Activated T-cell treated with anti-CD3 and anti-CD28 coated beads, Interleukin-2, amount 50 U/mL, for 72 hours (primary cell): ENCODE results near the gene MAG. TPM values are rescaled to one million over a fixed set of nuclear protein-coding genes. Genes with fewer than 3 reads are reported as not detected.

ENCODE experiments used
- ATAC-seq, 2 donors: fragments of 150-1000 bp; cut with Tn5 transposase; replicated peaks in 1 of 2; 2 replicates each; pipeline ENCODE4 v1.10.0; 2021; ENCODE audit warnings: moderate library complexity in 2 of 2, mild to moderate bottlenecking in 1 of 2
- DNase-seq, 2 donors: peaks; one replicate each; pipeline ENCODE4 v3.0.0; 2021 to 2022; ENCODE audit warnings: mixed read lengths in 1 of 2
- H3K27ac Mint-ChIP-seq: one replicate; pipeline ENCODE4 v1.8.0; 2022; ENCODE audit warnings: mild to moderate bottlenecking, moderate library complexity, mixed read lengths
- H3K27me3 Mint-ChIP-seq: one replicate; pipeline ENCODE4 v1.8.0; 2022; ENCODE audit warnings: low read depth, mixed read lengths
- H3K36me3 Mint-ChIP-seq, 2 donors: one replicate each; pipeline ENCODE4 v1.8.0; 2022; ENCODE audit warnings: mixed read lengths in 2 of 2, mild to moderate bottlenecking in 1 of 2; ENCODE audit not compliant: insufficient read depth in 2 of 2
- H3K4me1 Mint-ChIP-seq: one replicate; pipeline ENCODE4 v1.8.0; 2022; ENCODE audit warnings: low read depth, mixed read lengths
- H3K4me3 Mint-ChIP-seq, 2 donors: one replicate each; pipeline ENCODE4 v1.8.0; 2022; ENCODE audit warnings: mild to moderate bottlenecking in 2 of 2, mixed read lengths in 2 of 2, moderate library complexity in 2 of 2
- H3K9me3 Mint-ChIP-seq, 2 donors: one replicate each; pipeline ENCODE4 v1.8.0; 2022; ENCODE audit warnings: mixed read lengths in 2 of 2
- total RNA-seq, 2 donors: library from RNA; stranded (reverse); gene quantifications; one replicate each; pipeline ENCODE4 v1.2.3, GENCODE V29; 2022

MAG gene
- total RNA-seq, 2 donors from 2014 or later, result 0.29 to 0.83 TPM

DNA sequence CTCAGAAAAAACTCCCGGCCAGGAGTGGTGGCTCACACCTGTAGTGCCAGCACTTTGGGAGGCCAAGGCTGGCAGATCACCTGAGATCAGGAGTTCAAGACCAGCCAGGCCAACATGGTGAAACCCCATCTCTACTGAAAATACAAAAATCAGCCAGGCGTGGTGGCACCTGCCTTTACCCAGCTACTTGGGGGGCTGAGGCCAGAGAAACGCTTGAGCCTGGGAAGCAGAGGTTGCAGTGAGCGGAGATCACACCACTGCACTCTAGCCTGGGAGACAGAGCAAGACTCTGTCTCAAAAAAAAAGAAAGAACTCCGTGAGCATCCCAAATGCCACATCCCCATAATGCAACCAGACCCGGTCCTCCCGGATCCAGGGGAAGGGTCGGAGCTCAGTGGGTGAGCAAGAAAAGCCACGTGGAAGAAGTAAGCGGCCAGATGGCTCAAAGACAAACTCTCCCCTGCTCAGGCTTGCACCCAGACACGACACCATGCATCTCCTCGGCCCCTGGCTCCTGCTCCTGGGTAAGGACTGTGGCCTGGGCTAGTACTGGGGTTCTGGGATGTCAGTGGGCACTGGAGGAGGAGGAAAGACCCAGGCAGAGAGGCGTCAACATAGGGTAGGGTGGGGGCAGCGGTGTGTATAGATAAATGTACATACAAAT is 39.7 kb downstream of the MAG start:
- ATAC-seq (no peak), DNase-seq (no peak)
- no peak overlapping the region for H3K27ac Mint-ChIP-seq
- peaks cover 0 to 2% of the 10 kb centered on the region in 2 donors for H3K36me3 Mint-ChIP-seq
- no peak overlapping the region for H3K4me3 Mint-ChIP-seq
- H3K9me3 Mint-ChIP-seq, result no peaks in the 10 kb centered on the region
- peaks cover 32% of the 10 kb centered on the region for H3K27me3 Mint-ChIP-seq
- peaks cover 85% of the 10 kb centered on the region for H3K4me1 Mint-ChIP-seq

GRCh38 chr19:35332817-35333216 is 40.9 kb downstream of the MAG start:
- Mint-ChIP-seq H3K27me3 (peaks cover 26% of the 10 kb centered on the region), H3K4me1 (peaks cover 83% of the 10 kb centered on the region), H3K4me3 (peak overlapping the region; percentile 41 to 55), H3K27ac (no peak overlapping the region), H3K36me3 (peaks cover 0 to 2% of the 10 kb centered on the region in 2 donors), H3K9me3 (no peaks in the 10 kb centered on the region)
- ATAC-seq, result peak; percentile 76
- DNase-seq, result peak; percentile 55 to 57

DNA sequence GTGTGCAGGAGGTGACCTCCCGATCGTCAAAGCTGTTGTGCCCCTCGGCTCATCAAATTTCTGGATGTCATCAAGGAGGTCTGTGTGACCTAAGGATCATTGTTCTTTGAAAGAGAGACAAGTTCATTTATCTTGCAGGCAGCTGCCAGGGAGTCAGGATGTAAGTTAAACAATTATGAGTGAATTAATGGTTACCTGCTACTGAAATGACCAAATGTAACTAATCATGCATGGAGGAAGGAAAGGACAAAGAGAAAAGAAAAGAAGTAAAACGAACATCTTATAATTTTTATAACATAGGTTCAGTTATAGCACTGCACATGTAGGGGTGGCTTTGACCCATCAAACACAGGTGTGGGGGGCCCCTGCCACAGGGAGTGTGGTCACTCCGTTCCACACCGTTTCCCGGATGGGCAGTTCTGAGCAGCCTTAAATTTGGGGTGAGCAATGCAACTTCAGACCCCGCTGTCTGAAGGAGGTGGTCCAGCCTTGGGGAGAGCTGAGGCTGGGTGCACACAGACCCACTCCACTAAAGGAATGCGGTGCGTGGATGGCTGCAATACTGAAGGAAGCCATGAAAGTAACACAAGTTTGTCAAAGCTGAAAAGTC is 42.3 kb downstream of the MAG start:
- Mint-ChIP-seq H3K4me3 (peak overlapping the region in 1 of 2 donors; percentile 11), H3K9me3 (no peaks in the 10 kb centered on the region)

DNA sequence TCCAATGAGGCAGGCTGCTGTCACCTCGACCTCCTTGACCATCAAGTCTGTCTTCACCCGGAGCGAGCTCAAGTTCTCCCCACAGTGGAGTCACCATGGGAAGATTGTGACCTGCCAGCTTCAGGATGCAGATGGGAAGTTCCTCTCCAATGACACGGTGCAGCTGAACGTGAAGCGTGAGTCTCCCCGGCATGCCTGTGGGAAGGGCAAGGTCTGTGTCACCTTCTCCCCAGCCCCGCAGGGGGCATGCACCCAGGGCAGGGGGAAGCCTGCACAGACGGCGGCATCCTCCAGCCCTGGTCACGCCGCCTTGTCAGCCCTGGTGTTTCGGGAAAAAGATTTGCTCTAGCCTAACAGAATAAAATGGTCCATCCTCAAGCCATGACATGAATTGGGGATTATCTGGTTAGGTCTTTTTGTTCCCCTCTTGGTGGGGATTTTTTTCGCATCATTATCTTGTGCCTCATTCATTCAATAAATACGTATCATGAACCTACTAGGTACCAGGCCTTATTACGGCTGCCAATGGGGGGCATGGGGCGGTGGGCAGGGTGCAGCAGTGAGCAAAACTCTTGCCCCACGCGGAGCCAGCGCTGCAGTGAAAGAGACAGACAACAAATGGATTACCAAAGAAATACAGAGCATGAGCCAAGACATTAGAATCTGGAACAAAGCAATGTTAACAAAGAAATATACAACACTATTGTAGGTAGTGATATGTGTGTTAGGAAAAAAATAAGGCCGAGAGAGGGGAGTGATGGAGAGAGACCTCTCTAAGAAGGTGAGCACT is 44.4 kb downstream of the MAG start:
- H3K9me3 Mint-ChIP-seq, result no peaks in the 10 kb centered on the region
- peaks cover 13% of the 10 kb centered on the region for H3K27me3 Mint-ChIP-seq
- ATAC-seq, result no peak
- peaks cover 50% of the 10 kb centered on the region for H3K4me1 Mint-ChIP-seq
- no peak for DNase-seq
- H3K36me3 Mint-ChIP-seq, result peaks cover 0 to 2% of the 10 kb centered on the region in 2 donors
- H3K27ac Mint-ChIP-seq, result no peak overlapping the region
- H3K4me3 Mint-ChIP-seq, result no peak overlapping the region

More for the DNA sequence above, 42.3 kb downstream of the MAG start:
- DNase-seq, result no peak
- no peak overlapping the region for H3K27ac Mint-ChIP-seq
- no peak for ATAC-seq
- H3K4me1 Mint-ChIP-seq, result peaks cover 68% of the 10 kb centered on the region
- H3K36me3 Mint-ChIP-seq, result peaks cover 0 to 2% of the 10 kb centered on the region in 2 donors
- peaks cover 24% of the 10 kb centered on the region for H3K27me3 Mint-ChIP-seq

DNA sequence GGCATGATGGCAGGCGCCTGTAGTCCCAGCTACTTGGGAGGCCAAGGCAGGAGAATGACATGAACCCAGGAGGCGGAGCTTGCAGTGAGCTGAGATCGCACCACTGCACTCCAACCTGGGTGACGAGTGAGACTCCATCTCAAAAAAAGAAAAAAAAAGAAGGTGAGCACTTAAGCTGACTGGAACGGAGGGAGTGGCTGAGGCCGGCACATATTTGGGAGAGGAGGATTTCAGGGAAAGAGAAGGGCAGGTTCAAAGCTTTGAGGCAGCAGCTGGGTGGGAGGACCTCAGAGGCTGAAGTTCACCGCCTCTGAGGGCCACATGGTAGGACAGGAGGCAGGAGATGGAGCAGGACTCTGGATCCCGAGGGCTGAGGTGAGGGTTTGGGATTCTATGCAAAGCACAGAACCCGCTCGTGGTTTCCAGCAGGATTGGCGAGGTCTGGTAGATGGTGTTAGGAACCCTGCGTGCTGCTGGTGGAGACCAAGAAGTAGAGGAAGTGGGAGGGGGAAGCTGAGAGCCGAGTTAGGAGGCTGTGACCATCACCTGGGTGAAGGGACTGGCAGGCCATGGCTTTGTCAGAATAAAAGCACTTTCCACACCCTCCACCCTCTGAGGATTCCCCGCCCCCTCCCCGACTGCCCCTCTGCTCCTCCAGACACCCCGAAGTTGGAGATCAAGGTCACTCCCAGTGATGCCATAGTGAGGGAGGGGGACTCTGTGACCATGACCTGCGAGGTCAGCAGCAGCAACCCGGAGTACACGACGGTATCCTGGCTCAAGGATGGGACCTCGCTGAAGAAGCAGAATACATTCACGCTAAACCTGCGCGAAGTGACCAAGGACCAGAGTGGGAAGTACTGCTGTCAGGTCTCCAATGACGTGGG is 45.4 kb downstream of the MAG start:
- no peak for DNase-seq
- no peak for ATAC-seq
- Mint-ChIP-seq H3K4me1 (peaks cover 48% of the 10 kb centered on the region), H3K4me3 (no peak overlapping the region), H3K27ac (no peak overlapping the region), H3K36me3 (peaks cover 0 to 2% of the 10 kb centered on the region in 2 donors), H3K27me3 (peaks cover 12% of the 10 kb centered on the region), H3K9me3 (no peaks in the 10 kb centered on the region)

- Mint-ChIP-seq H3K9me3 (no peaks in the 10 kb centered on the region), H3K27me3 (peaks cover 14% of the 10 kb centered on the region), H3K4me1 (peaks cover 42% of the 10 kb centered on the region), H3K4me3 (no peak overlapping the region), H3K27ac (no peak overlapping the region), H3K36me3 (peaks cover 0 to 2% of the 10 kb centered on the region in 2 donors)
- ATAC-seq, result no peak
- no peak for DNase-seq
Measured at GRCh38 chr19:35337984-35338296, 46.0 kb downstream of the MAG start.

- Mint-ChIP-seq H3K9me3 (no peaks in the 10 kb centered on the region), H3K36me3 (no peaks in the 10 kb centered on the region), H3K4me3 (no peak overlapping the region), H3K27me3 (peaks cover 8% of the 10 kb centered on the region), H3K4me1 (peaks cover 23% of the 10 kb centered on the region), H3K27ac (no peak overlapping the region)
- ATAC-seq, result no peak
- DNase-seq, result no peak
Measured at GRCh38 chr19:35340431-35340830, 48.5 kb downstream of the MAG start.

DNA sequence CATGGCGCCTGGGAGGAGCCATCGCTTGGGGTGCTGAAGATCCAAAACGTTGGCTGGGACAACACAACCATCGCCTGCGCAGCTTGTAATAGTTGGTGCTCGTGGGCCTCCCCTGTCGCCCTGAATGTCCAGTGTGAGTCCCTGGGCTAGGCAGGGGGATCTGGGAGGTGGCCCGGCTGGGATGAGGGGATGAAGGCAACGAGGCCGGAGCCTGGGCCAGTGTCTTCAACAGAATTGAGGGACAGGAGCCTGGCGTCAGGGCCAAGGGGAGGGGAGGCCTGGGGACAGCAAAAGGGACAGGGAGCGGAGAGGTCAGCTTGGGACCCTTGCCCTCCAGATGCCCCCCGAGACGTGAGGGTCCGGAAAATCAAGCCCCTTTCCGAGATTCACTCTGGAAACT is 49.0 kb downstream of the MAG start:
- Mint-ChIP-seq H3K36me3 (no peaks in the 10 kb centered on the region), H3K27ac (no peak overlapping the region), H3K4me3 (no peak overlapping the region), H3K27me3 (peaks cover 8% of the 10 kb centered on the region), H3K4me1 (peaks cover 23% of the 10 kb centered on the region), H3K9me3 (no peaks in the 10 kb centered on the region)
- DNase-seq, result no peak
- ATAC-seq, result no peak

DNA sequence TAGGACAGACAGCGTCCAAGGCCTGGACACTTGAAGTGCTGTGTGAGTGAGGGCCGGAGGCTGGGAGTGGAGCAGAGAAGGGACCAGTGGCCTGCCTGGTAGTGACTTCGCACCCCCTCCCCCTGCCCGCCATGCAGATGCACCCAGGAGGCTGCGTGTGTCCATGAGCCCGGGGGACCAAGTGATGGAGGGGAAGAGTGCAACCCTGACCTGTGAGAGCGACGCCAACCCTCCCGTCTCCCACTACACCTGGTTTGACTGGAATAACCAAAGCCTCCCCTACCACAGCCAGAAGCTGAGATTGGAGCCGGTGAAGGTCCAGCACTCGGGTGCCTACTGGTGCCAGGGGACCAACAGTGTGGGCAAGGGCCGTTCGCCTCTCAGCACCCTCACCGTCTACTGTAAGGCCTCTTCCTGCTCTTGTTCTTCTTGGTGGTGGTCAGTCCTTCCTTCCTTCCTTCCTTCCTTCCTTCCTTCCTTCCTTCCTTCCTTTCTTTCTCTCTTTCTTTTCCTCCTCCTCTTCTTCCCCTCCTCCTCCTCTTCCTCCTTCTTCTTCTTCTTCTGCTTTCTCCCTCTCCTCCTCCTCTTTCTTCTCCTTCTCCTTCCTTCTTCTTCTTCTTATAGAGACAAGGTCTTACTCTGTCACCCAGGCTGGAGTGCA is 49.7 kb downstream of the MAG start:
- no peak for ATAC-seq
- Mint-ChIP-seq H3K4me3 (no peak overlapping the region), H3K27me3 (peaks cover 8% of the 10 kb centered on the region), H3K4me1 (peaks cover 24% of the 10 kb centered on the region), H3K36me3 (no peaks in the 10 kb centered on the region), H3K9me3 (no peaks in the 10 kb centered on the region), H3K27ac (no peak overlapping the region)
- no peak for DNase-seq

- Mint-ChIP-seq H3K27ac (no peak overlapping the region), H3K4me1 (peaks cover 26% of the 10 kb centered on the region), H3K27me3 (peaks cover 8% of the 10 kb centered on the region), H3K36me3 (no peaks in the 10 kb centered on the region), H3K9me3 (no peaks in the 10 kb centered on the region), H3K4me3 (no peak overlapping the region)
- ATAC-seq (no peak), DNase-seq (no peak)
Measured at GRCh38 chr19:35342430-35342829, 50.5 kb downstream of the MAG start.

- no peak overlapping the region for H3K4me3 Mint-ChIP-seq
Measured at GRCh38 chr19:35344511-35345031, 52.6 kb downstream of the MAG start.

GRCh38 chr19:35345671-35346111 is 53.7 kb downstream of the MAG start:
- Mint-ChIP-seq H3K4me1 (peaks cover 52% of the 10 kb centered on the region), H3K9me3 (no peaks in the 10 kb centered on the region), H3K36me3 (no peaks in the 10 kb centered on the region), H3K27ac (peak overlapping the region; percentile 98), H3K4me3 (peak overlapping the region; percentile 90 to 92), H3K27me3 (peaks cover 8% of the 10 kb centered on the region)
- ATAC-seq, result no peak
- no peak for DNase-seq

More at GRCh38 chr19:35344511-35345031, 52.6 kb downstream of the MAG start:
- peaks cover 47% of the 10 kb centered on the region for H3K4me1 Mint-ChIP-seq
- H3K9me3 Mint-ChIP-seq, result no peaks in the 10 kb centered on the region
- ATAC-seq, result no peak
- H3K27me3 Mint-ChIP-seq, result peaks cover 8% of the 10 kb centered on the region
- no peaks in the 10 kb centered on the region for H3K36me3 Mint-ChIP-seq
- no peak overlapping the region for H3K27ac Mint-ChIP-seq
- no peak for DNase-seq
